HUES48 (cell line): ENCODE data around the gene DDX39A.

ENCODE experiments used
- H3K27ac ChIP-seq: one replicate; pipeline ENCODE4 v1.7.0; 2013; ENCODE audit warnings: low read depth, low read length, inconsistent platforms
- H3K27me3 ChIP-seq: 2 replicates; pipeline ENCODE4 v1.6.1; 2013; ENCODE audit warnings: mild to moderate bottlenecking, low read length; ENCODE audit not compliant: control insufficient read depth, insufficient read depth
- H3K36me3 ChIP-seq: 2 replicates; pipeline ENCODE4 v1.6.1; 2013; ENCODE audit warnings: low read length; ENCODE audit not compliant: control insufficient read depth, insufficient read depth
- H3K4me1 ChIP-seq: 2 replicates; pipeline ENCODE4 v1.6.1; 2013; ENCODE audit warnings: mild to moderate bottlenecking, low read length; ENCODE audit not compliant: control insufficient read depth, insufficient read depth
- H3K4me3 ChIP-seq: 2 replicates; pipeline ENCODE4 v1.5.1; 2013; ENCODE audit warnings: mild to moderate bottlenecking, low read depth, low read length
- H3K9ac ChIP-seq: 2 replicates; pipeline ENCODE4 v1.6.1; 2013; ENCODE audit warnings: mild to moderate bottlenecking, low read depth, low read length, moderate library complexity
- H3K9me3 ChIP-seq: 2 replicates; pipeline ENCODE4 v1.6.1; 2013; ENCODE audit warnings: low read length; ENCODE audit not compliant: control insufficient read depth, insufficient read depth

The DDX39A gene

GRCh38 chr19:14446336-14447036, 27.3 kb upstream of the DDX39A start:
- Histone ChIP-seq H3K27ac (no peak overlapping the region), H3K36me3 (peaks cover 83% of the 10 kb centered on the region), H3K9ac (no peak overlapping the region), H3K4me3 (no peak overlapping the region), H3K27me3 (no peaks in the 10 kb centered on the region), H3K9me3 (no peaks in the 10 kb centered on the region), H3K4me1 (no peaks in the 10 kb centered on the region)

GRCh38 chr19:14443632-14444216, 24.6 kb upstream of the DDX39A start:
- H3K4me1 ChIP-seq, result no peaks in the 10 kb centered on the region
- H3K9ac ChIP-seq, result no peak overlapping the region
- H3K27ac ChIP-seq, result no peak overlapping the region
- H3K36me3 ChIP-seq, result peaks cover 70% of the 10 kb centered on the region
- no peaks in the 10 kb centered on the region for H3K27me3 ChIP-seq
- H3K9me3 ChIP-seq, result no peaks in the 10 kb centered on the region
- H3K4me3 ChIP-seq, result no peak overlapping the region

- Histone ChIP-seq H3K36me3 (peaks cover 64% of the 10 kb centered on the region), H3K27me3 (no peaks in the 10 kb centered on the region), H3K27ac (no peak overlapping the region), H3K4me1 (no peaks in the 10 kb centered on the region), H3K4me3 (no peak overlapping the region), H3K9me3 (no peaks in the 10 kb centered on the region), H3K9ac (no peak overlapping the region)
These were observed 23.9 kb upstream of the DDX39A start for GRCh38 chr19:14442891-14443631.

- Histone ChIP-seq H3K9me3 (no peaks in the 10 kb centered on the region), H3K36me3 (peaks cover 58% of the 10 kb centered on the region), H3K9ac (no peak overlapping the region), H3K4me1 (no peaks in the 10 kb centered on the region), H3K4me3 (no peak overlapping the region), H3K27ac (no peak overlapping the region), H3K27me3 (no peaks in the 10 kb centered on the region)
These were observed 22.1 kb upstream of the DDX39A start for GRCh38 chr19:14441041-14441938.

GRCh38 chr19:14440049-14440448, 20.9 kb upstream of the DDX39A start:
- Histone ChIP-seq H3K4me1 (no peaks in the 10 kb centered on the region), H3K9me3 (no peaks in the 10 kb centered on the region), H3K36me3 (peaks cover 53% of the 10 kb centered on the region), H3K9ac (no peak overlapping the region), H3K27me3 (no peaks in the 10 kb centered on the region), H3K27ac (no peak overlapping the region), H3K4me3 (no peak overlapping the region)

GRCh38 chr19:14439014-14439413, 19.9 kb upstream of the DDX39A start:
- H3K4me1 ChIP-seq, result peaks cover 4% of the 10 kb centered on the region
- no peak overlapping the region for H3K9ac ChIP-seq
- H3K9me3 ChIP-seq, result no peaks in the 10 kb centered on the region
- peaks cover 43% of the 10 kb centered on the region for H3K36me3 ChIP-seq
- no peak overlapping the region for H3K27ac ChIP-seq
- no peaks in the 10 kb centered on the region for H3K27me3 ChIP-seq
- no peak overlapping the region for H3K4me3 ChIP-seq

- Histone ChIP-seq H3K36me3 (peaks cover 30% of the 10 kb centered on the region), H3K9me3 (no peaks in the 10 kb centered on the region), H3K27me3 (no peaks in the 10 kb centered on the region), H3K4me1 (peaks cover 6% of the 10 kb centered on the region), H3K9ac (no peak overlapping the region), H3K4me3 (no peak overlapping the region), H3K27ac (no peak overlapping the region)
These were observed 18.5 kb upstream of the DDX39A start for GRCh38 chr19:14437578-14438140.

- Histone ChIP-seq H3K27me3 (no peaks in the 10 kb centered on the region), H3K4me1 (peaks cover 6% of the 10 kb centered on the region), H3K27ac (no peak overlapping the region), H3K9ac (no peak overlapping the region), H3K4me3 (no peak overlapping the region), H3K9me3 (no peaks in the 10 kb centered on the region), H3K36me3 (peaks cover 13% of the 10 kb centered on the region)
These were observed 16.3 kb upstream of the DDX39A start for GRCh38 chr19:14435320-14436050.

- H3K27ac ChIP-seq, result no peak overlapping the region
- no peaks in the 10 kb centered on the region for H3K27me3 ChIP-seq
- H3K9me3 ChIP-seq, result no peaks in the 10 kb centered on the region
- no peak overlapping the region for H3K9ac ChIP-seq
- peak overlapping the region; percentile 71; the same call in 1 of the 2 replicates for H3K4me3 ChIP-seq
- H3K4me1 ChIP-seq, result peaks cover 6% of the 10 kb centered on the region
- H3K36me3 ChIP-seq, result peaks cover 13% of the 10 kb centered on the region
These were observed 15.6 kb upstream of the DDX39A start for GRCh38 chr19:14434543-14435319.
